ENCODE measurements around the gene ASB5. TPM values are rescaled to one million over a fixed set of nuclear protein-coding genes. Genes with fewer than 3 reads are reported as not detected.

Gene ASB5
- polyA plus RNA-seq, 1 donor from 2014 or later, result not detected

DNA sequence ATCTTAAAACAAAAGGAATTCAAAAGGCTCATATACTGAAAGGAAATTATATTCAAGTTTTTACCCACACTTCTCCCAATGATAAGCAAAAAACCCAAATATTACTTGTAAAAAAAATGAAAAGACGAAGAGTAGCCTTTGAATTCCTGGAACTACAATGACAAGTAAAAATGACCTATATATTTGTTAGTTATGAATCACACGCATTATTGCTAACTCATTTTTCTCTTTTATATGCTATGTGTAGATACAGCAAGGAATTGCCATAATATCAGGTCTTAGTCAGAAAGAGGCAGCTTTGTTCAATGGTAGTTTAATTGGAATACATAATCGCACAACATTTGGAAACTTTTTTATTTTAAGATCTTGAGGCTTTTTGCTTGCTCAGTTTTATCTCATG is 22.7 kb upstream of the ASB5 start:
- Histone ChIP-seq H3F3A (ENCODE audit: insufficient read depth, low read length, poor library complexity, severe bottlenecking) (no peaks in the 10 kb centered on the region), H3K4me3 (ENCODE audit: low read length) (no peak overlapping the region), H4K20me1 (ENCODE audit: insufficient read depth) (no peaks in the 10 kb centered on the region), H3K36me3 (ENCODE audit: insufficient read depth, low read length) (no peaks in the 10 kb centered on the region), H3K27me3 (ENCODE audit: insufficient read depth, low read depth, low read length) (no peaks in the 10 kb centered on the region), H3K9me3 (ENCODE audit: low read length) (no peaks in the 10 kb centered on the region), H2AFZ (ENCODE audit: low read depth, low read length) (no peak overlapping the region), H3K4me2 (ENCODE audit: low read length) (no peak overlapping the region), H3K79me2 (replicated peaks; ENCODE audit: insufficient read depth, low read length) (no peaks in the 10 kb centered on the region), H3K27ac (ENCODE audit: low read length) (no peak overlapping the region), H3K9me2 (ENCODE audit: insufficient read depth, low read length) (no peaks in the 10 kb centered on the region), H3K9ac (ENCODE audit: low read length) (no peak overlapping the region)
- TF ChIP-seq SMC3 (conservative IDR thresholded peaks at IDR 0.05; ENCODE audit: poor library complexity) (no peak), POLR2AphosphoS5 (IDR thresholded peaks at IDR 0.05) (no peak), TAF1 (IDR thresholded peaks at IDR 0.05; ENCODE audit: low read depth) (no peak), RAD21 (conservative IDR thresholded peaks at IDR 0.05) (no peak), EZH2 (IDR thresholded peaks at IDR 0.05; ENCODE audit: borderline replicate concordance, insufficient read depth, low read length, poor library complexity, severe bottlenecking) (no peak), EP300 (conservative IDR thresholded peaks at IDR 0.05; ENCODE audit: poor library complexity, severe bottlenecking) (no peak), MXI1 (conservative IDR thresholded peaks at IDR 0.05; ENCODE audit: poor library complexity, severe bottlenecking) (no peak)
- TF ChIP-seq, protein P1, sequence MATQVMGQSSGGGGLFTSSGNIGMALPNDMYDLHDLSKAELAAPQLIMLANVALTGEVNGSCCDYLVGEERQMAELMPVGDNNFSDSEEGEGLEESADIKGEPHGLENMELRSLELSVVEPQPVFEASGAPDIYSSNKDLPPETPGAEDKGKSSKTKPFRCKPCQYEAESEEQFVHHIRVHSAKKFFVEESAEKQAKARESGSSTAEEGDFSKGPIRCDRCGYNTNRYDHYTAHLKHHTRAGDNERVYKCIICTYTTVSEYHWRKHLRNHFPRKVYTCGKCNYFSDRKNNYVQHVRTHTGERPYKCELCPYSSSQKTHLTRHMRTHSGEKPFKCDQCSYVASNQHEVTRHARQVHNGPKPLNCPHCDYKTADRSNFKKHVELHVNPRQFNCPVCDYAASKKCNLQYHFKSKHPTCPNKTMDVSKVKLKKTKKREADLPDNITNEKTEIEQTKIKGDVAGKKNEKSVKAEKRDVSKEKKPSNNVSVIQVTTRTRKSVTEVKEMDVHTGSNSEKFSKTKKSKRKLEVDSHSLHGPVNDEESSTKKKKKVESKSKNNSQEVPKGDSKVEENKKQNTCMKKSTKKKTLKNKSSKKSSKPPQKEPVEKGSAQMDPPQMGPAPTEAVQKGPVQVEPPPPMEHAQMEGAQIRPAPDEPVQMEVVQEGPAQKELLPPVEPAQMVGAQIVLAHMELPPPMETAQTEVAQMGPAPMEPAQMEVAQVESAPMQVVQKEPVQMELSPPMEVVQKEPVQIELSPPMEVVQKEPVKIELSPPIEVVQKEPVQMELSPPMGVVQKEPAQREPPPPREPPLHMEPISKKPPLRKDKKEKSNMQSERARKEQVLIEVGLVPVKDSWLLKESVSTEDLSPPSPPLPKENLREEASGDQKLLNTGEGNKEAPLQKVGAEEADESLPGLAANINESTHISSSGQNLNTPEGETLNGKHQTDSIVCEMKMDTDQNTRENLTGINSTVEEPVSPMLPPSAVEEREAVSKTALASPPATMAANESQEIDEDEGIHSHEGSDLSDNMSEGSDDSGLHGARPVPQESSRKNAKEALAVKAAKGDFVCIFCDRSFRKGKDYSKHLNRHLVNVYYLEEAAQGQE (IDR thresholded peaks at IDR 0.05; ENCODE audit: borderline replicate concordance), result no peak
- TF ChIP-seq, protein P2, sequence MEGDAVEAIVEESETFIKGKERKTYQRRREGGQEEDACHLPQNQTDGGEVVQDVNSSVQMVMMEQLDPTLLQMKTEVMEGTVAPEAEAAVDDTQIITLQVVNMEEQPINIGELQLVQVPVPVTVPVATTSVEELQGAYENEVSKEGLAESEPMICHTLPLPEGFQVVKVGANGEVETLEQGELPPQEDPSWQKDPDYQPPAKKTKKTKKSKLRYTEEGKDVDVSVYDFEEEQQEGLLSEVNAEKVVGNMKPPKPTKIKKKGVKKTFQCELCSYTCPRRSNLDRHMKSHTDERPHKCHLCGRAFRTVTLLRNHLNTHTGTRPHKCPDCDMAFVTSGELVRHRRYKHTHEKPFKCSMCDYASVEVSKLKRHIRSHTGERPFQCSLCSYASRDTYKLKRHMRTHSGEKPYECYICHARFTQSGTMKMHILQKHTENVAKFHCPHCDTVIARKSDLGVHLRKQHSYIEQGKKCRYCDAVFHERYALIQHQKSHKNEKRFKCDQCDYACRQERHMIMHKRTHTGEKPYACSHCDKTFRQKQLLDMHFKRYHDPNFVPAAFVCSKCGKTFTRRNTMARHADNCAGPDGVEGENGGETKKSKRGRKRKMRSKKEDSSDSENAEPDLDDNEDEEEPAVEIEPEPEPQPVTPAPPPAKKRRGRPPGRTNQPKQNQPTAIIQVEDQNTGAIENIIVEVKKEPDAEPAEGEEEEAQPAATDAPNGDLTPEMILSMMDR (IDR thresholded peaks at IDR 0.05; ENCODE audit: poor library complexity, severe bottlenecking), result no peak

DNA sequence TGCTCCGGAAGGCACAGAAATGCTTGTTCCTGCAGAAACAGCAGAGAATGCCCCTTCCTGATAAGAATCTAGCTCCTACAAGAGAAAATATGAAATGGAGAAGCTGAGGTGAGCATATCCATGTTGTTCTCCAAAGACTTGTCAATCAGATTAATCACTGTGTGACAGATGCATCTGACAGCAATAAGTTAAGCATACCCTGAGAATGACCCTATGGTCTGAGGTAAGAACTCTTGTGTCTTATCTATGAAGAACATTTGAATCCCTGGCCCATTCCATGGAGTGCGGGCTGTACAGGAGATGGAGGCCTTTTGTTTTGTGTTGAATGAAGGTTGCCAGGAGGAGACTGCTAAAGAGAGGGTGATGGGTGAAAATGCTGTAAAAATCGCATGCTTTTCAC is 21.5 kb upstream of the ASB5 start:
- Histone ChIP-seq H3K4me3 (ENCODE audit: low read length) (no peak overlapping the region), H3K36me3 (ENCODE audit: insufficient read depth, low read length) (no peaks in the 10 kb centered on the region), H3K9ac (ENCODE audit: low read length) (no peak overlapping the region), H3K4me2 (ENCODE audit: low read length) (no peak overlapping the region), H3K9me3 (ENCODE audit: low read length) (no peaks in the 10 kb centered on the region), H4K20me1 (ENCODE audit: insufficient read depth) (no peaks in the 10 kb centered on the region), H3F3A (ENCODE audit: insufficient read depth, low read length, poor library complexity, severe bottlenecking) (no peaks in the 10 kb centered on the region), H3K79me2 (replicated peaks; ENCODE audit: insufficient read depth, low read length) (no peaks in the 10 kb centered on the region), H2AFZ (ENCODE audit: low read depth, low read length) (no peak overlapping the region), H3K9me2 (ENCODE audit: insufficient read depth, low read length) (no peaks in the 10 kb centered on the region), H3K27ac (ENCODE audit: low read length) (no peak overlapping the region), H3K27me3 (ENCODE audit: insufficient read depth, low read depth, low read length) (no peaks in the 10 kb centered on the region)
- TF ChIP-seq POLR2AphosphoS5 (IDR thresholded peaks at IDR 0.05) (no peak), SMC3 (conservative IDR thresholded peaks at IDR 0.05; ENCODE audit: poor library complexity) (no peak), RAD21 (conservative IDR thresholded peaks at IDR 0.05) (no peak), EZH2 (IDR thresholded peaks at IDR 0.05; ENCODE audit: borderline replicate concordance, insufficient read depth, low read length, poor library complexity, severe bottlenecking) (no peak), TAF1 (IDR thresholded peaks at IDR 0.05; ENCODE audit: low read depth) (no peak)
- TF ChIP-seq, protein P2 (IDR thresholded peaks at IDR 0.05; ENCODE audit: poor library complexity, severe bottlenecking), result no peak
- TF ChIP-seq, protein P1 (IDR thresholded peaks at IDR 0.05; ENCODE audit: borderline replicate concordance), result no peak
